RWPE2 (cell line): Measurements from ENCODE around the gene METTL24.

Experiments
- ATAC-seq: fragments of 200-7000 bp; cut with Tn5 transposase; 3 replicates; pipeline ENCODE4 v1.9.1; 2021; ENCODE audit warnings: low read depth
- DNase-seq: peaks from one replicate; pipeline ENCODE4 v3.0.0-alpha.2; 2020; ENCODE audit warnings: low spot score
- H3K27ac ChIP-seq: fragments of 450-650 bp; 2 replicates; pipeline ENCODE4 v1.5.1; 2017; ENCODE audit warnings: mild to moderate bottlenecking; ENCODE audit not compliant: poor library complexity, severe bottlenecking
- H3K27me3 ChIP-seq: fragments of 250-450 bp; sonication (Bioruptor Pico); 2 replicates; pipeline ENCODE4 v1.5.1; 2021; ENCODE audit warnings: mild to moderate bottlenecking, moderate library complexity; ENCODE audit not compliant: insufficient read depth, poor library complexity, severe bottlenecking
- H3K36me3 ChIP-seq: fragments of 250-450 bp; sonication (Bioruptor Pico); 2 replicates; pipeline ENCODE4 v1.5.1; 2020; ENCODE audit warnings: low read depth, mild to moderate bottlenecking, moderate library complexity
- H3K4me1 ChIP-seq: fragments of 250-450 bp; sonication (Bioruptor Pico); 2 replicates; pipeline ENCODE4 v1.5.1; 2021; ENCODE audit warnings: mild to moderate bottlenecking, moderate library complexity; ENCODE audit not compliant: insufficient read depth, poor library complexity, severe bottlenecking
- H3K4me3 ChIP-seq: fragments of 250-450 bp; sonication (Bioruptor Pico); 2 replicates; pipeline ENCODE4 v1.5.1; 2021; ENCODE audit warnings: mild to moderate bottlenecking, moderate library complexity; ENCODE audit not compliant: severe bottlenecking
- H3K9me3 ChIP-seq: fragments of 250-450 bp; sonication (Bioruptor Pico); 2 replicates; pipeline ENCODE4 v1.5.1; 2021; ENCODE audit warnings: mild to moderate bottlenecking, moderate library complexity; ENCODE audit not compliant: severe bottlenecking
- TF ChIP-seq, protein P1 (sequence below): fragments of 450-650 bp; IDR thresholded peaks from one replicate; pipeline ENCODE4 v1.5.1; 2017; ENCODE audit warnings: mild to moderate bottlenecking, moderate library complexity; ENCODE audit not compliant: poor library complexity, severe bottlenecking

The METTL24 gene, protein sequence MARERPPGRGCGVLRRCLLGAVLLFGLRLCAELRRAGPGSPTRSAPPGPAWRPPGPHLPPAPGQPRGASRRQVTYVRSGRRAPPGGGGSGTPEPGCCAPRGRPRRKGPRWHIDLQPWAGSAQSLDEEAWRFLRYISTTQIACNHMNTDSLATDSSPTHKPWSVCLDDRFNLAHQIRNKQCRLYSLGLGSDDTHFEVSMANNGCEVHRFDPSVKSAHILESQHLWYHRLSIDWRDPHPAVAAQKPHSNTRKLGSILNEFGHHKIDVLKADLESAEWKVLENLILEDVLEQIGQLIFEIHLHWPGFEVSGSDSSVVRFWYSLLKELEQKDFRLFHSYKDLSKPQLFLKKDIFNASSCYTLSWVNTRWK

DNA sequence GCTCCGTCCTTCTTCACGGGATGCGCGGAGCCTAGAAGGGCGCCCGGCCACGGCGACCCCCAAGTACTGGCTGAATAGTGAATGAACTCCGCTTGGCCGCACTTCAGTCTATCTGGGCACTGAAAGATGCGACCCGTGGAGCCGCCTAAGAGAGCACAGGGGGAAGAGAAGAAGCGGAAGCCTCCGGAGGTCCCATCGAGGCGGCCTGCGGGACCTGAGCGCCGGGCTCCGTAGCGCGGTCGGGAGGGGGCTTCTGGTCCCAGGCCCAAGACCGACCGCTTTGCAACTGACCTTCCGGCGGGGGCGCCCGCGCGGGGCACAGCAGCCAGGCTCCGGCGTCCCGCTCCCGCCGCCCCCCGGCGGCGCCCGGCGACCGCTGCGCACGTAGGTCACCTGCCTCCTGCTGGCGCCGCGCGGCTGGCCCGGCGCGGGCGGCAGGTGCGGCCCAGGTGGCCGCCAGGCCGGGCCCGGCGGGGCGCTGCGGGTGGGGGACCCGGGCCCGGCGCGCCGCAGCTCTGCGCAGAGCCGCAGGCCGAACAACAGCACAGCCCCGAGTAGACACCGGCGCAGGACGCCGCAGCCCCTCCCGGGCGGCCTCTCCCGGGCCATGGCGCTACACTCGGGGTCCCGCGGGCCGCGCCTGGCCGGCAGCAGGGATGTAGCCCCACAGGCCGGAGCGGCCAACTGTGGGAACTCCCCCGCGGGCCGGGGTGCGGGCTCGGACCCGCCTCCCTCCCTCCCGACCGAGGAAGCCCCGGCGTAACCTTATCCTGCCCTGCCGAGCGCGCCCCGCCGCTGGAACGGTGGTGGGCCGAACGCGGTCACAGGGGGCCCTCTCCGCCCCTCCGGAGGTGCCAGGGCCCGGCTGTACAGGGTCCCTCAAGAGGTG is at the start of gene METTL24:
METTL24 (minus strand) TSS at position 686 of the 889 bp plus-strand sequence; CDS start at position 609, 77 bp downstream.
- H3K36me3 ChIP-seq, result no peaks in the 10 kb centered on the region
- no peaks in the 10 kb centered on the region for H3K4me1 ChIP-seq
- ATAC-seq (peak; percentile 70), DNase-seq (no peak)
- peaks cover 54% of the 10 kb centered on the region for H3K27me3 ChIP-seq
- peak within 1 kb of the TSS; percentile 12 for H3K4me3 ChIP-seq
- TF ChIP-seq, protein P1, sequence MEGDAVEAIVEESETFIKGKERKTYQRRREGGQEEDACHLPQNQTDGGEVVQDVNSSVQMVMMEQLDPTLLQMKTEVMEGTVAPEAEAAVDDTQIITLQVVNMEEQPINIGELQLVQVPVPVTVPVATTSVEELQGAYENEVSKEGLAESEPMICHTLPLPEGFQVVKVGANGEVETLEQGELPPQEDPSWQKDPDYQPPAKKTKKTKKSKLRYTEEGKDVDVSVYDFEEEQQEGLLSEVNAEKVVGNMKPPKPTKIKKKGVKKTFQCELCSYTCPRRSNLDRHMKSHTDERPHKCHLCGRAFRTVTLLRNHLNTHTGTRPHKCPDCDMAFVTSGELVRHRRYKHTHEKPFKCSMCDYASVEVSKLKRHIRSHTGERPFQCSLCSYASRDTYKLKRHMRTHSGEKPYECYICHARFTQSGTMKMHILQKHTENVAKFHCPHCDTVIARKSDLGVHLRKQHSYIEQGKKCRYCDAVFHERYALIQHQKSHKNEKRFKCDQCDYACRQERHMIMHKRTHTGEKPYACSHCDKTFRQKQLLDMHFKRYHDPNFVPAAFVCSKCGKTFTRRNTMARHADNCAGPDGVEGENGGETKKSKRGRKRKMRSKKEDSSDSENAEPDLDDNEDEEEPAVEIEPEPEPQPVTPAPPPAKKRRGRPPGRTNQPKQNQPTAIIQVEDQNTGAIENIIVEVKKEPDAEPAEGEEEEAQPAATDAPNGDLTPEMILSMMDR, result peak; percentile 18
- no peak within 1 kb of the TSS for H3K27ac ChIP-seq
- no peaks in the 10 kb centered on the region for H3K9me3 ChIP-seq

DNA sequence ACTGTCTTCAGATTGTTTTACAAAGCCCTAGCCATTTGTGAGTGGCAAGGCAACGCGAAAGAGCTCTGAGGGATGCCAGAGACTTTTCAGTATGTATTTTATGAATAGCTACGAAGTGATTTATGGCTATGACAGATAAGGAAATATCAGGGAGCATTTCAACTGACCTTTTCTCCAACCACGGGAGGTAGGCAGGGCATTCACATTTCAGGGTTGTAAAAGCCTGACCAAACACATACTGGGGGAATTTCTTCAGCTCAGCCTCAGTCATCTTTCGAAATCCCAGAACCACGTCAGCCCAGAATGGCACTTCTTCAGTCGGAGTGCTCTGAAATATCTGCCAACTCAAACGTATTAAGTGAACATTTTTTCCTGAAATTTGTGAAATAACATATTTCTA is 46.5 kb upstream of the METTL24 start:
- ATAC-seq (no peak), DNase-seq (no peak)
- H3K4me1 ChIP-seq, result no peaks in the 10 kb centered on the region
- no peaks in the 10 kb centered on the region for H3K36me3 ChIP-seq
- H3K9me3 ChIP-seq, result no peaks in the 10 kb centered on the region
- H3K4me3 ChIP-seq, result no peak overlapping the region
- TF ChIP-seq, protein P1, result no peak
- H3K27me3 ChIP-seq, result no peaks in the 10 kb centered on the region
- no peak overlapping the region for H3K27ac ChIP-seq

DNA sequence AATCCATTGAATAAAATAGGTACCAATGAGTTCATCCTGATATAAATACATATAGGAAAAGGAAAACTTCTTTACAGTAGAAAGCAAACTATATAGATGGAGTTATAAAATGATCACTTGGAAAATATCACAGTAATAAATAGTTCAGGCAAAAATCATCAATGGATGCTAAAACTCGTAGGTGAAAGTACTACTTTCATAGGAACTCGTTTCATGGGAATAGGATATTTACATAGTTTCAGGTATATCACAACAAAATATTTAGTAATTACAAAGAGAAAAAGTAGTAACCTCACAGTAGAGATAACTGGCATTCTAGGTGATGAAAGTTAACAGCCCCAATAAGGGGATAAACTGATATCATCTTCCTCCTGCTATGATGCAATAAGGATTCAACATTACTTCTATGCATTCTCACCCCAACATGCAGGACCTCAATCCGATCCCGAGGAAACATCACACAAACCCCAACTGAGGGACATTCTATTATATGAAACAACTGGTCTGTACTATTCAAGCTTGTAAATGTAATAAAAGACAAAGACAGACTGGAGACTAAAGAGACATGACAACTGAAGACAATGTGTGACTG is 43.5 kb upstream of the METTL24 start:
- Histone ChIP-seq H3K36me3 (no peaks in the 10 kb centered on the region), H3K4me1 (no peaks in the 10 kb centered on the region), H3K27ac (no peak overlapping the region), H3K27me3 (no peaks in the 10 kb centered on the region), H3K9me3 (no peaks in the 10 kb centered on the region), H3K4me3 (no peak overlapping the region)
- TF ChIP-seq, protein P1, result no peak
- ATAC-seq (no peak), DNase-seq (no peak)

DNA sequence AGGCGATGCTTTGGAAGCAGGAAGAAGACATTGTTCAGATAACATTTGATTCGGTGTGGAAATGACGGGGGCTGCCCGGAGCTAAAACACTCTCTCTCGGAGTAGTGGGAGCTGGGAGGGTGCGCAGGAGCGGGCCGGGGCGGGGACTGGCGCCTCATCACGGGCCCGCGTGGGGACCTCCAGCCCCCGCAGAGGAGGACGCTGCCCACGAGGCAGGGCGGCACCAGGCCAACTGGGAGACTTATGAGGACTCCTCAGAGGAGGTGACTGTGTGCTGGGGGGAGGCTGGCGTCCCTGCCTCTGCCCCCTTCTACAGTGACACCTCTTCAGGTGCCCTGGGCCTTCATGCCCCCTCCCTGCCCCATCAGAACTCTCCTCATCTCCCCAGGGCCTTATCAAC is 42.1 kb upstream of the METTL24 start:
- no peaks in the 10 kb centered on the region for H3K9me3 ChIP-seq
- no peak for DNase-seq
- no peak overlapping the region for H3K27ac ChIP-seq
- no peak overlapping the region for H3K4me3 ChIP-seq
- no peaks in the 10 kb centered on the region for H3K4me1 ChIP-seq
- TF ChIP-seq, protein P1, result no peak
- H3K27me3 ChIP-seq, result no peaks in the 10 kb centered on the region
- ATAC-seq, result no peak
- no peaks in the 10 kb centered on the region for H3K36me3 ChIP-seq
